Mesendoderm (in vitro differentiated cells): ENCODE data around the gene RAB33A.

Source experiments
- DNase-seq: peaks from one replicate; pipeline ENCODE4 v3.0.0; 2013
- H2AK5ac ChIP-seq: 2 replicates; pipeline ENCODE4 v1.6.1; 2013; ENCODE audit warnings: low read length, inconsistent platforms
- H2BK120ac ChIP-seq: 2 replicates; pipeline ENCODE4 v1.6.1; 2013; ENCODE audit warnings: low read depth, mild to moderate bottlenecking, low read length, moderate library complexity, mixed read lengths
- H2BK15ac ChIP-seq: replicated peaks from 2 replicates; pipeline ENCODE4 v1.6.1; 2013; ENCODE audit warnings: low read depth, mild to moderate bottlenecking, moderate library complexity
- H2BK5ac ChIP-seq: 2 replicates; pipeline ENCODE4 v1.6.1; 2013; ENCODE audit warnings: low read length, inconsistent platforms
- H3K18ac ChIP-seq: 2 replicates; pipeline ENCODE4 v1.6.1; 2013; ENCODE audit warnings: mild to moderate bottlenecking, low read length, mixed read lengths
- H3K23ac ChIP-seq: one replicate; pipeline ENCODE4 v1.6.1; 2013; ENCODE audit warnings: low read length
- H3K27ac ChIP-seq: 2 replicates; pipeline ENCODE4 v1.5.1; 2013; ENCODE audit warnings: low read depth, mild to moderate bottlenecking, inconsistent platforms, low read length, moderate library complexity
- H3K27me3 ChIP-seq: 2 replicates; pipeline ENCODE4 v1.6.1; 2013; ENCODE audit warnings: low read length, control low read depth, mild to moderate bottlenecking, inconsistent platforms; ENCODE audit not compliant: insufficient read depth, poor library complexity
- H3K36me3 ChIP-seq: 2 replicates; pipeline ENCODE4 v1.6.1; 2013; ENCODE audit warnings: low read length, inconsistent platforms; ENCODE audit not compliant: control insufficient read depth, insufficient read depth
- H3K4ac ChIP-seq: one replicate; pipeline ENCODE4 v1.6.1; 2013; ENCODE audit warnings: low read depth, mild to moderate bottlenecking, low read length, moderate library complexity
- H3K4me1 ChIP-seq: 2 replicates; pipeline ENCODE4 v1.6.1; 2013; ENCODE audit warnings: low read depth, low read length, inconsistent platforms; ENCODE audit not compliant: control insufficient read depth
- H3K4me2 ChIP-seq: 2 replicates; pipeline ENCODE4 v1.6.1; 2013; ENCODE audit warnings: low read length
- H3K4me3 ChIP-seq: 2 replicates; pipeline ENCODE4 v1.5.1; 2013; ENCODE audit warnings: mild to moderate bottlenecking, low read length
- H3K56ac ChIP-seq: one replicate; pipeline ENCODE4 v1.6.1; 2013; ENCODE audit warnings: low read length
- H3K79me1 ChIP-seq: 2 replicates; pipeline ENCODE4 v1.6.1; 2013; ENCODE audit warnings: low read length, inconsistent platforms
- H3K79me2 ChIP-seq: 2 replicates; pipeline ENCODE4 v1.6.1; 2013; ENCODE audit warnings: mild to moderate bottlenecking, low read length; ENCODE audit not compliant: control insufficient read depth, insufficient read depth
- H3K9ac ChIP-seq: 2 replicates; pipeline ENCODE4 v1.6.1; 2013; ENCODE audit warnings: low read length, inconsistent platforms
- H4K5ac ChIP-seq: one replicate; pipeline ENCODE4 v1.6.1; 2013; ENCODE audit warnings: low read length
- H4K8ac ChIP-seq: one replicate; pipeline ENCODE4 v1.6.1; 2013; ENCODE audit warnings: low read depth, mild to moderate bottlenecking, control low read depth, low read length, moderate library complexity
- WGBS: extraction: QIAGEN DNeasy Blood & Tissue Kit; methylation state at CpG from one replicate; pipeline ENCODE4 v1.1.7; 2013; ENCODE audit warnings: low lambda C conversion rate, missing lambda C conversion rate; ENCODE audit not compliant: insufficient coverage; ENCODE audit errors: extremely low coverage; 5-methylcytosine and 5-hydroxymethylcytosine counted together

RAB33A gene

GRCh38 chrX:130179170-130179569 lies 7.4 kb downstream of the RAB33A start:
- H2BK15ac ChIP-seq = no peak overlapping the region
- DNase-seq = no peak
- H3K56ac ChIP-seq = no peak overlapping the region
- WGBS = no CpG with 5 or more reads among the region's 5 CpGs
- no peak overlapping the region for H2BK120ac ChIP-seq
- H2BK5ac ChIP-seq = no peak overlapping the region
- no peak overlapping the region for H3K4ac ChIP-seq
- no peaks in the 10 kb centered on the region for H3K79me1 ChIP-seq
- no peak overlapping the region for H3K23ac ChIP-seq
- H3K27ac ChIP-seq = no peak overlapping the region
- no peak overlapping the region for H3K18ac ChIP-seq
- H3K4me3 ChIP-seq = no peak overlapping the region
- no peak overlapping the region for H3K9ac ChIP-seq
- no peaks in the 10 kb centered on the region for H3K36me3 ChIP-seq
- no peaks in the 10 kb centered on the region for H3K4me1 ChIP-seq
- H2AK5ac ChIP-seq = no peak overlapping the region
- no peak overlapping the region for H4K5ac ChIP-seq
- no peak overlapping the region for H4K8ac ChIP-seq
- no peak overlapping the region for H3K4me2 ChIP-seq
- no peaks in the 10 kb centered on the region for H3K27me3 ChIP-seq
- no peaks in the 10 kb centered on the region for H3K79me2 ChIP-seq

- H4K8ac ChIP-seq = no peak overlapping the region
- H3K79me2 ChIP-seq = no peaks in the 10 kb centered on the region
- no peak overlapping the region for H3K18ac ChIP-seq
- H2BK15ac ChIP-seq = no peak overlapping the region
- H3K4me1 ChIP-seq = no peaks in the 10 kb centered on the region
- no peak overlapping the region for H3K4ac ChIP-seq
- no peak overlapping the region for H3K23ac ChIP-seq
- no peaks in the 10 kb centered on the region for H3K79me1 ChIP-seq
- no peak overlapping the region for H3K9ac ChIP-seq
- DNase-seq = no peak
- no peak overlapping the region for H2BK5ac ChIP-seq
- H2BK120ac ChIP-seq = no peak overlapping the region
- no peaks in the 10 kb centered on the region for H3K36me3 ChIP-seq
- H2AK5ac ChIP-seq = no peak overlapping the region
- H3K4me2 ChIP-seq = no peak overlapping the region
- H3K4me3 ChIP-seq = no peak overlapping the region
- H4K5ac ChIP-seq = no peak overlapping the region
- no peak overlapping the region for H3K56ac ChIP-seq
- no CpG with 5 or more reads among the region's 7 CpGs for whole genome bisulfite sequencing
- H3K27ac ChIP-seq = no peak overlapping the region
- no peaks in the 10 kb centered on the region for H3K27me3 ChIP-seq
These were observed 7.9 kb downstream of the RAB33A start for GRCh38 chrX:130179579-130180215.

GRCh38 chrX:130184168-130184567 lies 12.4 kb downstream of the RAB33A start:
- no peak overlapping the region for H3K18ac ChIP-seq
- no peaks in the 10 kb centered on the region for H3K79me1 ChIP-seq
- no peak overlapping the region for H2BK5ac ChIP-seq
- H3K79me2 ChIP-seq = no peaks in the 10 kb centered on the region
- H3K4me2 ChIP-seq = no peak overlapping the region
- no peaks in the 10 kb centered on the region for H3K4me1 ChIP-seq
- no peak overlapping the region for H3K4ac ChIP-seq
- WGBS = no CpG with 5 or more reads among the region's 11 CpGs
- H3K27ac ChIP-seq = no peak overlapping the region
- no peak overlapping the region for H2AK5ac ChIP-seq
- H4K8ac ChIP-seq = no peak overlapping the region
- no peak overlapping the region for H3K56ac ChIP-seq
- no peak overlapping the region for H4K5ac ChIP-seq
- no peaks in the 10 kb centered on the region for H3K27me3 ChIP-seq
- H3K4me3 ChIP-seq = no peak overlapping the region
- no peak for DNase-seq
- no peak overlapping the region for H3K23ac ChIP-seq
- no peaks in the 10 kb centered on the region for H3K36me3 ChIP-seq
- no peak overlapping the region for H2BK15ac ChIP-seq
- no peak overlapping the region for H2BK120ac ChIP-seq
- H3K9ac ChIP-seq = no peak overlapping the region

GRCh38 chrX:130184857-130185256 lies 13.1 kb downstream of the RAB33A start:
- no peak overlapping the region for H3K56ac ChIP-seq

GRCh38 chrX:130186651-130187050 lies 14.9 kb downstream of the RAB33A start:
- Histone ChIP-seq H3K9ac (no peak overlapping the region), H3K36me3 (no peaks in the 10 kb centered on the region), H3K4me3 (no peak overlapping the region), H2AK5ac (no peak overlapping the region), H3K27ac (no peak overlapping the region), H3K56ac (no peak overlapping the region), H3K18ac (no peak overlapping the region), H3K27me3 (no peaks in the 10 kb centered on the region), H2BK5ac (no peak overlapping the region), H3K79me1 (no peaks in the 10 kb centered on the region), H3K23ac (no peak overlapping the region), H3K4ac (no peak overlapping the region), H3K79me2 (no peaks in the 10 kb centered on the region), H3K4me1 (no peaks in the 10 kb centered on the region), H2BK15ac (no peak overlapping the region), H4K5ac (no peak overlapping the region), H4K8ac (no peak overlapping the region), H2BK120ac (no peak overlapping the region), H3K4me2 (no peak overlapping the region)
- DNase-seq = no peak
- WGBS = no CpG with 5 or more reads among the region's 4 CpGs

More at GRCh38 chrX:130184857-130185256, 13.1 kb downstream of the RAB33A start:
- H2BK120ac ChIP-seq = no peak overlapping the region
- H3K4ac ChIP-seq = no peak overlapping the region
- H2BK5ac ChIP-seq = no peak overlapping the region
- H2BK15ac ChIP-seq = no peak overlapping the region
- no peak for DNase-seq
- no peak overlapping the region for H3K9ac ChIP-seq
- no peak overlapping the region for H2AK5ac ChIP-seq
- no peak overlapping the region for H4K8ac ChIP-seq
- H3K79me2 ChIP-seq = no peaks in the 10 kb centered on the region
- no CpG with 5 or more reads among the region's 2 CpGs for WGBS
- no peaks in the 10 kb centered on the region for H3K4me1 ChIP-seq
- H3K27ac ChIP-seq = no peak overlapping the region
- H3K79me1 ChIP-seq = no peaks in the 10 kb centered on the region
- H3K4me3 ChIP-seq = no peak overlapping the region
- H3K4me2 ChIP-seq = no peak overlapping the region
- H3K18ac ChIP-seq = no peak overlapping the region
- H4K5ac ChIP-seq = no peak overlapping the region
- no peaks in the 10 kb centered on the region for H3K36me3 ChIP-seq
- H3K27me3 ChIP-seq = no peaks in the 10 kb centered on the region
- no peak overlapping the region for H3K23ac ChIP-seq

- no CpG with 5 or more reads among the region's 4 CpGs for WGBS
- Histone ChIP-seq H3K27ac (no peak overlapping the region), H3K23ac (no peak overlapping the region), H3K36me3 (no peaks in the 10 kb centered on the region), H3K56ac (no peak overlapping the region), H3K79me2 (no peaks in the 10 kb centered on the region), H3K79me1 (no peaks in the 10 kb centered on the region), H3K4me1 (no peaks in the 10 kb centered on the region), H2BK15ac (no peak overlapping the region), H4K5ac (no peak overlapping the region), H3K9ac (no peak overlapping the region), H2BK120ac (no peak overlapping the region), H3K4ac (no peak overlapping the region), H3K4me3 (no peak overlapping the region), H2BK5ac (no peak overlapping the region), H3K4me2 (no peak overlapping the region), H3K18ac (no peak overlapping the region), H3K27me3 (no peaks in the 10 kb centered on the region), H2AK5ac (no peak overlapping the region), H4K8ac (no peak overlapping the region)
- no peak for DNase-seq
These were observed 19.0 kb downstream of the RAB33A start for GRCh38 chrX:130190801-130191200.
